IMR-90 (cell line): ENCODE data around the gene CCDC88C. TPM values are rescaled to one million over a fixed set of nuclear protein-coding genes. Genes with fewer than 3 reads are reported as not detected.

ENCODE experiments used
- ATAC-seq: fragments of 200-7000 bp; cut with Tn5 transposase; 2 replicates; pipeline ENCODE4 v1.9.1; 2020; ENCODE audit warnings: low read depth, mild to moderate bottlenecking, moderate library complexity
- BruUV-seq: library from RNA; stranded (reverse); fragments of 400-500 nt; replicated peaks from 2 replicates; lab custom pipeline; 2021; lab: Mats Ljungman, UMichigan
- CTCF ChIA-PET: fragments of 300-600 bp; formaldehyde crosslinking; extraction: SDS; loops from one replicate; lab custom pipeline; 2021; ENCODE audit warnings: antibody characterized with exemption; lab: Yijun Ruan, JAX
- POLR2A ChIA-PET: fragments of 300-600 bp; sonication (Branson Sonifier 250); formaldehyde crosslinking; loops from one replicate; lab custom pipeline; 2022; ENCODE audit warnings: antibody characterized with exemption; ENCODE audit not compliant: unreplicated experiment; lab: Charles Lee
- DNase-seq: peaks from one replicate; pipeline ENCODE4 v3.0.0; 2013
- H2AFZ ChIP-seq: replicated peaks from 2 replicates; pipeline ENCODE3; 2013; ENCODE audit warnings: low read length, mild to moderate bottlenecking; ENCODE audit not compliant: poor library complexity
- H2AK5ac ChIP-seq: 2 replicates; pipeline ENCODE4 v1.6.1; 2013; ENCODE audit warnings: low read depth, low read length, inconsistent platforms
- H2AK9ac ChIP-seq: replicated peaks from 2 replicates; pipeline ENCODE3; 2013; ENCODE audit warnings: mild to moderate bottlenecking, low read depth, low read length, moderate library complexity; ENCODE audit not compliant: poor library complexity
- H2BK120ac ChIP-seq: 2 replicates; pipeline ENCODE4 v1.6.1; 2013; ENCODE audit warnings: low read depth, low read length, inconsistent platforms
- H2BK15ac ChIP-seq: 3 replicates; pipeline ENCODE4 v1.6.1; 2013; ENCODE audit warnings: low read depth, low read length, inconsistent platforms
- H2BK20ac ChIP-seq: 2 replicates; pipeline ENCODE4 v1.6.1; 2013; ENCODE audit warnings: low read depth, mild to moderate bottlenecking, inconsistent platforms, low read length, moderate library complexity
- H2BK5ac ChIP-seq: 2 replicates; pipeline ENCODE4 v1.6.1; 2013; ENCODE audit warnings: mild to moderate bottlenecking, low read depth, low read length, inconsistent platforms; ENCODE audit not compliant: poor library complexity, severe bottlenecking
- H3K14ac ChIP-seq: replicated peaks from 2 replicates; pipeline ENCODE4 v1.6.1; 2013; ENCODE audit warnings: low read depth, low read length, inconsistent platforms
- H3K18ac ChIP-seq: 2 replicates; pipeline ENCODE4 v1.6.1; 2013; ENCODE audit warnings: low read depth, low read length, control low read depth
- H3K23ac ChIP-seq: 2 replicates; pipeline ENCODE4 v1.6.1; 2013; ENCODE audit warnings: low read depth, low read length, inconsistent platforms
- H3K27ac ChIP-seq: 2 replicates; pipeline ENCODE4 v1.5.1; 2013; ENCODE audit warnings: mild to moderate bottlenecking, control low read depth, low read length; ENCODE audit not compliant: insufficient read depth
- H3K27me3 ChIP-seq: 2 replicates; pipeline ENCODE4 v1.6.1; 2013; ENCODE audit warnings: low read length; ENCODE audit not compliant: control insufficient read depth, insufficient read depth
- H3K36me3 ChIP-seq: 2 replicates; pipeline ENCODE4 v1.6.1; 2013; ENCODE audit warnings: low read length, mixed read lengths; ENCODE audit not compliant: control insufficient read depth, insufficient read depth
- H3K4ac ChIP-seq: 2 replicates; pipeline ENCODE4 v1.6.1; 2013; ENCODE audit warnings: low read depth, low read length, inconsistent platforms
- H3K4me1 ChIP-seq: 2 replicates; pipeline ENCODE4 v1.6.1; 2013; ENCODE audit warnings: low read length, mixed read lengths; ENCODE audit not compliant: control insufficient read depth, insufficient read depth
- H3K4me2 ChIP-seq: 2 replicates; pipeline ENCODE4 v1.6.1; 2013; ENCODE audit warnings: low read depth, mild to moderate bottlenecking, control low read depth, low read length, moderate library complexity
- H3K4me3 ChIP-seq: 2 replicates; pipeline ENCODE4 v1.5.1; 2013; ENCODE audit warnings: low read depth, mild to moderate bottlenecking, control low read depth, low read length, moderate library complexity; ENCODE audit not compliant: insufficient read depth
- H3K56ac ChIP-seq: 2 replicates; pipeline ENCODE4 v1.6.1; 2013; ENCODE audit warnings: low read length, inconsistent platforms; ENCODE audit not compliant: insufficient read depth; ENCODE audit errors: extremely low read depth
- H3K79me1 ChIP-seq, 2 experiments: 2 replicates each; pipeline ENCODE4 v1.6.1; 2013; ENCODE audit warnings: low read length in 2 of 2, inconsistent platforms in 1 of 2, low read depth in 1 of 2
- H3K9ac ChIP-seq: 2 replicates; pipeline ENCODE4 v1.6.1; 2013; ENCODE audit warnings: low read depth, low read length, control low read depth
- H3K9me1 ChIP-seq: 2 replicates; pipeline ENCODE4 v1.6.1; 2013; ENCODE audit warnings: low read length, inconsistent platforms; ENCODE audit not compliant: insufficient read depth
- H3K9me3 ChIP-seq: 2 replicates; pipeline ENCODE4 v1.6.1; 2013; ENCODE audit warnings: low read length; ENCODE audit not compliant: control insufficient read depth, insufficient read depth
- H4K20me1 ChIP-seq: 2 replicates; pipeline ENCODE4 v1.6.1; 2013; ENCODE audit warnings: low read length, inconsistent platforms; ENCODE audit not compliant: insufficient read depth
- H4K5ac ChIP-seq: 2 replicates; pipeline ENCODE4 v1.6.1; 2013; ENCODE audit warnings: mild to moderate bottlenecking, low read depth, low read length, control low read depth
- H4K8ac ChIP-seq, 2 experiments: 2 replicates each; pipeline ENCODE4 v1.6.1; 2013; ENCODE audit warnings: low read depth in 2 of 2, low read length in 2 of 2, control low read depth in 1 of 2, inconsistent platforms in 1 of 2
- H4K91ac ChIP-seq: 2 replicates; pipeline ENCODE4 v1.6.1; 2013; ENCODE audit warnings: low read depth, low read length, inconsistent platforms; ENCODE audit not compliant: insufficient read depth
- BHLHE40 ChIP-seq: fragments of 150-350 bp; IDR thresholded peaks from 2 replicates; pipeline ENCODE4 v1.6.1; 2016; ENCODE audit warnings: mild to moderate bottlenecking, low read depth, low read length
- CEBPB ChIP-seq: IDR thresholded peaks from 2 replicates; pipeline ENCODE4 v1.6.1; 2012; ENCODE audit warnings: low read depth, low read length, improper control_type of control experiment
- ELK1 ChIP-seq: fragments of 150-350 bp; IDR thresholded peaks from 2 replicates; pipeline ENCODE4 v1.6.1; 2016; ENCODE audit warnings: low read depth, mild to moderate bottlenecking, low read length, moderate library complexity, borderline replicate concordance
- FOS ChIP-seq: fragments of 150-350 bp; IDR thresholded peaks from 2 replicates; pipeline ENCODE4 v1.6.1; 2016; ENCODE audit warnings: low read depth, low read length
- MAFK ChIP-seq: IDR thresholded peaks from 2 replicates; pipeline ENCODE4 v1.6.1; 2012; ENCODE audit warnings: low read depth, low read length, improper control_type of control experiment
- MXI1 ChIP-seq: IDR thresholded peaks from 2 replicates; pipeline ENCODE4 v1.6.1; 2012; ENCODE audit warnings: low read depth, mild to moderate bottlenecking, low read length, moderate library complexity, borderline replicate concordance
- NFE2L2 ChIP-seq: fragments of 150-350 bp; IDR thresholded peaks from 2 replicates; pipeline ENCODE4 v1.6.1; 2016; ENCODE audit warnings: low read depth, mild to moderate bottlenecking, low read length
- POLR2A ChIP-seq: IDR thresholded peaks from 2 replicates; pipeline ENCODE4 v1.6.1; 2012; ENCODE audit warnings: mild to moderate bottlenecking, low read depth, low read length
- RFX5 ChIP-seq: IDR thresholded peaks from 2 replicates; pipeline ENCODE4 v1.8.0; 2012; ENCODE audit warnings: low read depth, mild to moderate bottlenecking, low read length, moderate library complexity
- WGBS, 2 experiments: methylation state at CpG; one replicate each; pipeline versions ENCODE4 v1.1.5 to v1.1.7; 2013; ENCODE audit warnings: missing lambda C conversion rate in 2 of 2; ENCODE audit not compliant: insufficient read length in 1 of 2; ENCODE audit errors: extremely low coverage in 2 of 2; 5-methylcytosine and 5-hydroxymethylcytosine counted together
- dilution Hi-C: fragments of 300-500 bp; cut with HindIII; formaldehyde crosslinking; loops from one replicate; pipeline ENCODE4 v1.14.3; 2018; ENCODE audit warnings: low sequenced_read_pairs; ENCODE audit not compliant: unreplicated experiment
- in situ Hi-C: fragments of 300-500 bp; cut with MboI; formaldehyde crosslinking; loops from 3 replicates; pipeline ENCODE4 v1.14.3; 2019; ENCODE audit warnings: low sequenced_read_pairs, inconsistent platforms, mixed read lengths
- intact Hi-C: fragments of 100-400 bp; cut with micrococcal nuclease; formaldehyde crosslinking; loops from 2 replicates; pipeline ENCODE4 v1.10.0; 2022
- polyA plus RNA-seq, 3 experiments: library from polyadenylated mRNA; depleted of rRNA; stranded (reverse); fragments of >200 nt; gene quantifications; 2 replicates each; pipeline ENCODE4 v1.2.3, GENCODE V29; 2012; ENCODE audit warnings: low replicate concordance in 1 of 3
- total RNA-seq: library from RNA; depleted of rRNA; stranded (reverse); fragments of >200 nt; gene quantifications from 2 replicates; pipeline ENCODE4 v1.2.3, GENCODE V29; 2012
- TF ChIP-seq, protein P1 (sequence below): conservative IDR thresholded peaks from 2 replicates; pipeline ENCODE4 v1.5.1; 2012; ENCODE audit warnings: mild to moderate bottlenecking, low read depth, low read length, improper control_type of control experiment

CCDC88C gene
- total and polyA plus RNA-seq, 2 of the 4 experiments (the other 2 are of a cell fraction): 0.17 to 0.18 TPM

DNA sequence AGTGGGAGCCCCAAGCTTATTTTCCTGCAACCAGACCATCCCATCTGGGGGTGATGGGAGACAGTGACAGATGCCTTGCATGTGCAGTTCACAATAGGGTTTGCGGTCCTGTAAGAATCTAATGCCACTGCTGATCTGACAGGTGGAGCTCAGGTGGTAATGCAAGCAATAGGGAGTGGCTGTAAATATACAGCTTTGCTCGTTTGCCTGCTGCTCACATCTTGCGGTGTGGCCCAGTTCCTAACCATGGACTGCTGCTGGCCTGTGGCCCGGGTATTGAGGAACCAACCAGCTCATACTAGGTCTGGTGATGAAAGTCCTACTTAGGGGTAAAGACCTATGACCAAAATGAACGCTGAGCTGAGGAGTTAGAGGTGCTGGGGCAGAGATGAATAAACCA, 36.1 kb upstream of the CCDC88C start:
- Histone ChIP-seq H2BK120ac (no peak overlapping the region), H2BK20ac (no peak overlapping the region), H2AK9ac (no peak overlapping the region), H3K36me3 (peaks cover 15% of the 10 kb centered on the region), H3K56ac (no peak overlapping the region), H2BK15ac (no peak overlapping the region), H3K4ac (no peak overlapping the region), H3K79me1 (no peaks in the 10 kb centered on the region), H4K20me1 (0 out of 2 replicates have a peak, but pooled peaks cover 6% of the 10 kb centered on the region), H4K8ac (no peak overlapping the region), H3K14ac (no peak overlapping the region), H2AFZ (no peak overlapping the region), H3K9ac (no peak overlapping the region), H2AK5ac (no peak overlapping the region), H3K4me1 (no peaks in the 10 kb centered on the region), H4K5ac (no peak overlapping the region), H3K18ac (no peak overlapping the region), H3K4me3 (no peak overlapping the region), H3K9me3 (no peaks in the 10 kb centered on the region), H3K27ac (no peak overlapping the region), H4K91ac (no peak overlapping the region), H3K27me3 (no peaks in the 10 kb centered on the region), H3K23ac (no peak overlapping the region), H3K4me2 (no peak overlapping the region), H3K9me1 (no peaks in the 10 kb centered on the region; the same call in 1 of the 2 replicates), H2BK5ac (no peak overlapping the region)
- BruUV-seq: no TSS peak
- dilution Hi-C loops (no loop called here), in situ Hi-C loops (no loop called here), intact Hi-C loops (no loop called here)
- TF ChIP-seq ELK1 (no peak), FOS (no peak), RFX5 (no peak), BHLHE40 (no peak), MAFK (no peak), MXI1 (no peak), CEBPB (no peak), NFE2L2 (no peak), POLR2A (no peak)
- TF ChIP-seq, protein P1, sequence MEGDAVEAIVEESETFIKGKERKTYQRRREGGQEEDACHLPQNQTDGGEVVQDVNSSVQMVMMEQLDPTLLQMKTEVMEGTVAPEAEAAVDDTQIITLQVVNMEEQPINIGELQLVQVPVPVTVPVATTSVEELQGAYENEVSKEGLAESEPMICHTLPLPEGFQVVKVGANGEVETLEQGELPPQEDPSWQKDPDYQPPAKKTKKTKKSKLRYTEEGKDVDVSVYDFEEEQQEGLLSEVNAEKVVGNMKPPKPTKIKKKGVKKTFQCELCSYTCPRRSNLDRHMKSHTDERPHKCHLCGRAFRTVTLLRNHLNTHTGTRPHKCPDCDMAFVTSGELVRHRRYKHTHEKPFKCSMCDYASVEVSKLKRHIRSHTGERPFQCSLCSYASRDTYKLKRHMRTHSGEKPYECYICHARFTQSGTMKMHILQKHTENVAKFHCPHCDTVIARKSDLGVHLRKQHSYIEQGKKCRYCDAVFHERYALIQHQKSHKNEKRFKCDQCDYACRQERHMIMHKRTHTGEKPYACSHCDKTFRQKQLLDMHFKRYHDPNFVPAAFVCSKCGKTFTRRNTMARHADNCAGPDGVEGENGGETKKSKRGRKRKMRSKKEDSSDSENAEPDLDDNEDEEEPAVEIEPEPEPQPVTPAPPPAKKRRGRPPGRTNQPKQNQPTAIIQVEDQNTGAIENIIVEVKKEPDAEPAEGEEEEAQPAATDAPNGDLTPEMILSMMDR: no peak
- no peak for ATAC-seq
- POLR2A ChIA-PET: no interaction called here
- WGBS, 2 experiments: 93% methylated on average over 3 of the region's 5 CpGs; no CpG with 5 or more reads in 1 of the 2 experiments
- CTCF ChIA-PET: no interaction called here
- no peak for DNase-seq
